ENCODE measurements around the gene OR8U1.

GRCh38 chr11:56404393-56404792 lies 29.0 kb downstream of the OR8U1 start:
- no peak for TF ChIP-seq CTCF (IDR thresholded peaks at IDR 0.05; ENCODE audit: insufficient read depth, low read length)
- TF ChIP-seq POLR2AphosphoS5 (IDR thresholded peaks at IDR 0.05; ENCODE audit: low read depth), result no peak
- TF ChIP-seq SPI1 (IDR thresholded peaks at IDR 0.05; ENCODE audit: borderline replicate concordance, low read depth), result no peak
- no peak for TF ChIP-seq REST (IDR thresholded peaks at IDR 0.05; ENCODE audit: insufficient replicate concordance, low read depth)
